Activated CD8-positive, alpha-beta memory T cell treated with anti-CD3 and anti-CD28 coated beads for 4 hours (primary cell): ENCODE measurements around the gene FAM8A1.

Experiments
- DNase-seq, 2 donors: peaks; one replicate each; pipeline ENCODE4 v3.0.0-alpha.2; 2020; ENCODE audit warnings: low read depth in 2 of 2

Gene FAM8A1

GRCh38 chr6:17600527-17601385 lies 654 bp downstream of the FAM8A1 start:
- DNase-seq, result peak in 1 of 2 donors; percentile 7

GRCh38 chr6:17601386-17601703 lies 1.2 kb downstream of the FAM8A1 start:
- no peak for DNase-seq

GRCh38 chr6:17602888-17603287 lies 2.8 kb downstream of the FAM8A1 start:
- DNase-seq, result no peak

- DNase-seq, result no peak
Observed at GRCh38 chr6:17606606-17607005, 6.5 kb downstream of the FAM8A1 start.

- no peak for DNase-seq
Observed at GRCh38 chr6:17610835-17611234, 10.7 kb downstream of the FAM8A1 start.

- DNase-seq, result no peak
Observed at GRCh38 chr6:17612048-17612447, 11.9 kb downstream of the FAM8A1 start.

- DNase-seq, result no peak
Observed at GRCh38 chr6:17615794-17616193, 15.7 kb downstream of the FAM8A1 start.

GRCh38 chr6:17621003-17621402 lies 20.9 kb downstream of the FAM8A1 start:
- DNase-seq, result no peak

- DNase-seq, result no peak
Observed at GRCh38 chr6:17622144-17622543, 22.0 kb downstream of the FAM8A1 start.

- DNase-seq, result no peak
Observed at GRCh38 chr6:17624396-17624795, 24.3 kb downstream of the FAM8A1 start.

- DNase-seq, result no peak
Observed at GRCh38 chr6:17628873-17629272, 28.8 kb downstream of the FAM8A1 start.

GRCh38 chr6:17629824-17630510 lies 29.9 kb downstream of the FAM8A1 start:
- no peak for DNase-seq

- no peak for DNase-seq
Observed at GRCh38 chr6:17630511-17631073, 30.5 kb downstream of the FAM8A1 start.

- no peak for DNase-seq
Observed at GRCh38 chr6:17632934-17633333, 32.8 kb downstream of the FAM8A1 start.

- peak in 1 of 2 donors; percentile 3 for DNase-seq
Observed at GRCh38 chr6:17633465-17634188, 33.5 kb downstream of the FAM8A1 start.

- no peak for DNase-seq
Observed at GRCh38 chr6:17635568-17635967, 35.5 kb downstream of the FAM8A1 start.

- DNase-seq, result no peak
Observed at GRCh38 chr6:17638212-17638715, 38.2 kb downstream of the FAM8A1 start.

- DNase-seq, result no peak
Observed at GRCh38 chr6:17640477-17640917, 40.4 kb downstream of the FAM8A1 start.

GRCh38 chr6:17648745-17649144 lies 48.6 kb downstream of the FAM8A1 start:
- no peak for DNase-seq

GRCh38 chr6:17650656-17651309 lies 50.7 kb downstream of the FAM8A1 start:
- DNase-seq, result no peak

GRCh38 chr6:17653198-17653882 lies 53.2 kb downstream of the FAM8A1 start:
- DNase-seq, result no peak
